Fibroblast of lung (primary cell): ENCODE measurements around the gene POU2F1. TPM values are rescaled to one million over a fixed set of nuclear protein-coding genes. Genes with fewer than 3 reads are reported as not detected.

Source experiments
- DNase-seq, 2 donors: peaks; one replicate each; pipeline versions ENCODE4 v3.0.0 to v3.0.0-alpha.2; 2010; ENCODE audit warnings: low read depth in 2 of 2
- H2AFZ ChIP-seq: 2 replicates; pipeline ENCODE4 v1.5.1; 2012; ENCODE audit warnings: low read length, control low read depth, inconsistent platforms
- H3K27ac ChIP-seq: 2 replicates; pipeline ENCODE4 v1.5.1; 2011; ENCODE audit warnings: low read length, control low read depth; ENCODE audit not compliant: insufficient read depth
- H3K27me3 ChIP-seq: 2 replicates; pipeline ENCODE4 v1.5.1; 2011; ENCODE audit warnings: mild to moderate bottlenecking, low read length; ENCODE audit not compliant: control insufficient read depth, insufficient read depth
- H3K36me3 ChIP-seq: 2 replicates; pipeline ENCODE4 v1.5.1; 2011; ENCODE audit warnings: low read length; ENCODE audit not compliant: control insufficient read depth, insufficient read depth
- H3K4me1 ChIP-seq: 2 replicates; pipeline ENCODE4 v1.5.1; 2011; ENCODE audit warnings: low read length; ENCODE audit not compliant: control insufficient read depth, insufficient read depth; ENCODE audit errors: extremely low read depth
- H3K4me2 ChIP-seq: 2 replicates; pipeline ENCODE4 v1.5.1; 2011; ENCODE audit warnings: low read length, control low read depth; ENCODE audit not compliant: insufficient read depth; ENCODE audit errors: extremely low read depth
- H3K4me3 ChIP-seq, 4 experiments: fragments of 200-600 bp in 1 of 4; sonication (generic) in 1 of 4; replicated peaks in 1 of 4; 2 replicates each; pipeline ENCODE4 v1.5.1; 2011 to 2016; ENCODE audit warnings: low read length in 4 of 4, low read depth in 3 of 4, mild to moderate bottlenecking in 3 of 4, control low read depth in 2 of 4, inconsistent platforms in 1 of 4, mixed read lengths in 1 of 4; ENCODE audit not compliant: insufficient read depth in 1 of 4; ENCODE audit errors: control extremely low read depth in 1 of 4
- H3K79me2 ChIP-seq: 2 replicates; pipeline ENCODE4 v1.5.1; 2012; ENCODE audit warnings: mild to moderate bottlenecking, low read length, inconsistent platforms; ENCODE audit not compliant: control insufficient read depth, insufficient read depth
- H3K9ac ChIP-seq: 2 replicates; pipeline ENCODE4 v1.5.1; 2011; ENCODE audit warnings: mild to moderate bottlenecking, low read length, control low read depth; ENCODE audit not compliant: insufficient read depth
- H3K9me3 ChIP-seq: 2 replicates; pipeline ENCODE4 v1.5.1; 2012; ENCODE audit warnings: low read depth, low read length; ENCODE audit not compliant: control insufficient read depth, insufficient read depth
- H4K20me1 ChIP-seq: 2 replicates; pipeline ENCODE4 v1.5.1; 2011; ENCODE audit warnings: low read length; ENCODE audit not compliant: control insufficient read depth, insufficient read depth; ENCODE audit errors: extremely low read depth
- EZH2 ChIP-seq: IDR thresholded peaks from 2 replicates; pipeline ENCODE4 v1.5.1; 2012; ENCODE audit warnings: low read length, control low read depth, mild to moderate bottlenecking; ENCODE audit errors: missing control alignments
- polyA plus RNA-seq, 2 donors: library from polyadenylated mRNA; depleted of rRNA in 1 of 2; stranded (reverse) in 1 of 2; unstranded in 1 of 2; fragments of >200 nt; gene quantifications; 2 replicates each; pipeline ENCODE4 v1.2.1, GENCODE V29; 2011 to 2012; ENCODE audit warnings: missing spikeins in 1 of 2
- total RNA-seq: library from RNA; depleted of rRNA; stranded (reverse); fragments of >200 nt; gene quantifications from 2 replicates; pipeline ENCODE4 v1.2.1, GENCODE V29; 2014
- TF ChIP-seq, protein P1 (sequence below), 2 donors: IDR thresholded peaks in 1 of 2; conservative IDR thresholded peaks in 1 of 2; 1 replicate in 1 of 2; 2 replicates in 1 of 2; pipeline ENCODE4 v1.5.1; 2011 to 2012; ENCODE audit warnings: low read length in 2 of 2, control low read depth in 1 of 2, inconsistent platforms in 1 of 2, low read depth in 1 of 2, mild to moderate bottlenecking in 1 of 2

POU2F1 gene
- total and polyA plus RNA-seq, 2 donors (not counting 1 experiment from before 2014, with no cell fraction given) = 3.5 to 4.3 TPM

DNA sequence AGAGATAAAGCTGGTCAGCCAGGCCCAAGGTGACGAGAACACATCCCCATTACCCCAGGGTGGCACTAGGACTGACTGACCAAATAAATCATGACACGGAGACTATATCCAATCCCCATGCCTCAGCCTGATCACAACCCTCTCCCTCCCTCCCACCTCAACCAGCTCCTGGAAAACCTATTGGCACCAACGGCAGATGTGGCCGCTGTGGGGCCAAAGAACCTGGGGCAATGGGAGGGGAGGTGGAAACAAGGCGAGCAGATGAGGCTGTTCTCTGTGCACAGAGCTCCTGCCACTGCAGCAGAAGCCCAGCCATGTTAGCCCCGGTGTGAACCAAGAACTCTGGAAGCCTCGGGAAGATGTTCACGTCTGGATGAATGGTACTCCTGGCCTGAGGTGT, 220.1 kb downstream of the POU2F1 start:
- no peaks in the 10 kb centered on the region for H3K9me3 ChIP-seq
- no peaks in the 10 kb centered on the region for H3K27me3 ChIP-seq
- no peaks in the 10 kb centered on the region for H4K20me1 ChIP-seq
- no peak overlapping the region for H3K27ac ChIP-seq
- TF ChIP-seq EZH2 = no peak
- TF ChIP-seq, protein P1, sequence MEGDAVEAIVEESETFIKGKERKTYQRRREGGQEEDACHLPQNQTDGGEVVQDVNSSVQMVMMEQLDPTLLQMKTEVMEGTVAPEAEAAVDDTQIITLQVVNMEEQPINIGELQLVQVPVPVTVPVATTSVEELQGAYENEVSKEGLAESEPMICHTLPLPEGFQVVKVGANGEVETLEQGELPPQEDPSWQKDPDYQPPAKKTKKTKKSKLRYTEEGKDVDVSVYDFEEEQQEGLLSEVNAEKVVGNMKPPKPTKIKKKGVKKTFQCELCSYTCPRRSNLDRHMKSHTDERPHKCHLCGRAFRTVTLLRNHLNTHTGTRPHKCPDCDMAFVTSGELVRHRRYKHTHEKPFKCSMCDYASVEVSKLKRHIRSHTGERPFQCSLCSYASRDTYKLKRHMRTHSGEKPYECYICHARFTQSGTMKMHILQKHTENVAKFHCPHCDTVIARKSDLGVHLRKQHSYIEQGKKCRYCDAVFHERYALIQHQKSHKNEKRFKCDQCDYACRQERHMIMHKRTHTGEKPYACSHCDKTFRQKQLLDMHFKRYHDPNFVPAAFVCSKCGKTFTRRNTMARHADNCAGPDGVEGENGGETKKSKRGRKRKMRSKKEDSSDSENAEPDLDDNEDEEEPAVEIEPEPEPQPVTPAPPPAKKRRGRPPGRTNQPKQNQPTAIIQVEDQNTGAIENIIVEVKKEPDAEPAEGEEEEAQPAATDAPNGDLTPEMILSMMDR (conservative IDR thresholded peaks at IDR 0.05 in 1 of 2, IDR thresholded peaks at IDR 0.05 in 1 of 2; ENCODE audit: low read depth in 1 of 2, low read length in 2 of 2) = no peak
- H2AFZ ChIP-seq = no peak overlapping the region
- H3K79me2 ChIP-seq = no peaks in the 10 kb centered on the region
- H3K4me2 ChIP-seq = no peak overlapping the region
- no peaks in the 10 kb centered on the region for H3K4me1 ChIP-seq
- no peak overlapping the region for H3K9ac ChIP-seq
- DNase-seq = no peak
- H3K36me3 ChIP-seq = no peaks in the 10 kb centered on the region
- no peak overlapping the region for H3K4me3 ChIP-seq

DNA sequence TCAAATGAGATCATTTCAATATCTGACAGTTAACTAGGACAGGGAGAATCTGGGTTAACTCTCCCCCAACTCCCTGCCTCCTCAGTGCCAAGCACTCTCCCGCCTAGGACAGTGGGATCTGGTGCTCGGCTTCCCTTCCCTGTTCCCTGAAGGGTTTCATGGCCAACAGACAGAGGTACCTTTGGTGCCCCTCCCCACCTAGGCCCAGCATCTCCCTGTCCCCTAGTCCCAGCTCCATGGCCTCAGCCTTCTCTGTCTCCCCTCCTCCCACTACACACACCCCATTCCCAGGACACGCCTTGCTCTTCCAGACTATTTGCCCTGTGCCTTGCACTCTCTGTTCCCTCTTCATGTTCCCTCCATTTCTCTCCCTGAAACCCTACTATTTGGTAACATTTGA, 220.5 kb downstream of the POU2F1 start:
- Histone ChIP-seq H3K4me1 (no peaks in the 10 kb centered on the region), H3K27me3 (no peaks in the 10 kb centered on the region), H3K4me3 (no peak overlapping the region), H4K20me1 (no peaks in the 10 kb centered on the region), H3K27ac (no peak overlapping the region), H3K9me3 (no peaks in the 10 kb centered on the region), H3K9ac (no peak overlapping the region), H2AFZ (no peak overlapping the region), H3K4me2 (no peak overlapping the region), H3K79me2 (no peaks in the 10 kb centered on the region), H3K36me3 (no peaks in the 10 kb centered on the region)
- TF ChIP-seq, protein P1 (conservative IDR thresholded peaks at IDR 0.05 in 1 of 2, IDR thresholded peaks at IDR 0.05 in 1 of 2; ENCODE audit: low read depth in 1 of 2, low read length in 2 of 2) = no peak
- no peak for TF ChIP-seq EZH2
- no peak for DNase-seq

DNA sequence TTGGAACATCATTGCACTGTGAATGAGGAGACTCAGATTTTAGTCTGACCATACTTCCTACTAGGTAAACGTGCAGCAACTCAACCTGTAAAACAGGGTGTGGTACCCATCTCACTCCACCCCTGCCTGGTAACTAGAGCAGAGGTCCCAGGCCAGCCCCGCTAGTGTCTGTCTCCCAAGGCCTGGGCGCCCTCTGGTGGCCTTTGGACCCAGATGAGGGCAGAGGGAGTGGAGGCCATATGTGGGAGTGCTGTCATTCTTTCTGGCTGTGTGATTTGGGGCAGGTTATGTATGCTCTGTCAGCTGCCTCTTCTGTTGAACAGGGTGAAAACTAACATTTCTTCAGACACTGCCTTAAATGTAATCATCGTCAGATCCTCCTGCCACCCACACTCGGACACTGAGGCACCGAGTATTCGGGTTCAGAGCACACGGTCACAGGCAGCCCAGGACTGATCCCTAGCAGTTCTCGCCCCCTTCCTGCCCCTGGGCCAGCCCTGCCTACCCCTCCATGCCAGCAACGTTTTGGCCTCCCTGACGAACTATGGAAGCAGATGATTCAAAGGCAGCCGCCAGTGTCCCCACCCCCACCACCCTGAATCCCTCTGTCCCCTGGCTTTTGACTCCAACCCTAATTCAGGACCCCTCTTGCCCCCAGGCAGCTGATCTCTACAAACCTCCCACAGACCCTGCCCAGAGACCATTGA, 221.6 kb downstream of the POU2F1 start:
- Histone ChIP-seq H3K36me3 (no peaks in the 10 kb centered on the region), H3K9me3 (no peaks in the 10 kb centered on the region), H3K27ac (no peak overlapping the region), H3K4me3 (no peak overlapping the region), H4K20me1 (no peaks in the 10 kb centered on the region), H3K4me2 (no peak overlapping the region), H3K9ac (no peak overlapping the region), H3K27me3 (no peaks in the 10 kb centered on the region), H3K79me2 (no peaks in the 10 kb centered on the region), H2AFZ (no peak overlapping the region), H3K4me1 (no peaks in the 10 kb centered on the region)
- TF ChIP-seq EZH2 = no peak
- TF ChIP-seq, protein P1 (conservative IDR thresholded peaks at IDR 0.05 in 1 of 2, IDR thresholded peaks at IDR 0.05 in 1 of 2; ENCODE audit: low read depth in 1 of 2, low read length in 2 of 2) = peak; percentile 88 to 90
- peak; percentile 43 to 72 for DNase-seq
